ENCODE data around the gene TMEM258. TPM values are rescaled to one million over a fixed set of nuclear protein-coding genes. Genes with fewer than 3 reads are reported as not detected.

Gene TMEM258
- total and polyA plus RNA-seq, 2 experiments from 2014 or later: 72.8 to 258 TPM

DNA sequence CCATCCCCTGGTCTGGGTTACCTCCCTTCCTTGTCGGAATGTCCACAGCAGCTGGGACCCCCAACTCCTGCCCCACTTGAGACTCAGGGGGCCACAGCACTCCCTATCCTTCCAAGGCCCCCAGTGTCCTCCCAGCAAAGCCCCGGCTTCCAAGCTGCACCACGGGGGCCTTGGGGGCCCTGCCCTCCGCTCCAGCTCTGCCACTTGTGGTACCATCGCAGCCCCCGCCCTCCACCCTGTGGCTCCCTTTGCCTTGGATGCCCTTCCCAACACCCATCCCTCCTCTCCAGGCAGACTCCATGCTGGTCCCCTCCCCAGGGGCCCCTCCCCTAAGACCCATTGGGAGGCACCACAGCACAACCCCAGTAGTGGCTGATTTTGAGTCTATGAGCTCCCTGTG is 17.3 kb downstream of the TMEM258 start:
- TF ChIP-seq EZH2phosphoT487 (IDR thresholded peaks at IDR 0.05; ENCODE audit: insufficient read depth, low read depth): no peak
- TF ChIP-seq EZH2 (IDR thresholded peaks at IDR 0.05; ENCODE audit: insufficient read depth, poor library complexity, severe bottlenecking): no peak
- H3K27ac ChIP-seq: no peak overlapping the region
- no peak overlapping the region for H3K4me2 ChIP-seq (ENCODE audit: unreplicated experiment)
- H3K27me3 ChIP-seq (replicated peaks; ENCODE audit: insufficient read depth): no peaks in the 10 kb centered on the region
- 83 to 84% methylated on average over 3 to 6 of the region's 6 CpGs for WGBS, 2 experiments (ENCODE audit: low coverage in 1 of 2, low lambda C conversion rate in 2 of 2, missing lambda C conversion rate in 2 of 2)
- H2AFZ ChIP-seq: no peak overlapping the region
- no peaks in the 10 kb centered on the region for H3K36me3 ChIP-seq (ENCODE audit: low read depth)
- in situ Hi-C loops (cut with MboI): no loop called here
- no peaks in the 10 kb centered on the region for H3F3A ChIP-seq (ENCODE audit: insufficient read depth)
- H3K4me3 ChIP-seq: no peak overlapping the region
- H3K9me3 ChIP-seq (ENCODE audit: low read depth): no peaks in the 10 kb centered on the region
- H3K4me1 ChIP-seq (ENCODE audit: insufficient read depth): no peaks in the 10 kb centered on the region
- H4K20me1 ChIP-seq (ENCODE audit: insufficient read depth): no peaks in the 10 kb centered on the region
- no peaks in the 10 kb centered on the region for H3K9me2 ChIP-seq (ENCODE audit: insufficient read depth)
- no peak overlapping the region for H3K9ac ChIP-seq
- H3K79me2 ChIP-seq (ENCODE audit: insufficient read depth): no peaks in the 10 kb centered on the region
- DNase-seq: no peak

DNA sequence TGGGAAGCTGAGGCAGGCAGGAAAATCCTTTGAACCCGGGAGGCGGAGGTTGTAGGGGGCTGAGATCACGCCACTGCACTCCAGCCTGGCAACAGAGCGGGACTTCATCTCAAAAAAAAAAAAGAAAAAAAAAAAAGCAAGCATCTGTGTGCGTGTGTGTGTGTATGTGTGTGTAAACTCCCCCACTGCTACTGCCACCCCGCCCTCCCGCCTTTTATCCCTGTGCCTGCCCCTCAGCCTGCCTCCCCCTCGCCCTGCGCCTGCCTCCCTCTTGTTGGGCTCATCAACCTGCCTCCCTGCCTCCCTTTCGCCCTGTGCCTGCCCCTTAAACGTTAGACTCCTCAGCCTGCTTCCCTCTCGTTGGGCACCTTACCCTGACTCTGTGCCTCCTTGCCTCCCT is 18.0 kb downstream of the TMEM258 start:
- Histone ChIP-seq H3K36me3 (ENCODE audit: low read depth) (no peaks in the 10 kb centered on the region), H3K4me2 (ENCODE audit: unreplicated experiment) (no peak overlapping the region), H3K9me2 (ENCODE audit: insufficient read depth) (no peaks in the 10 kb centered on the region), H3K27ac (no peak overlapping the region), H3F3A (ENCODE audit: insufficient read depth) (no peaks in the 10 kb centered on the region), H3K79me2 (ENCODE audit: insufficient read depth) (no peaks in the 10 kb centered on the region), H3K9me3 (ENCODE audit: low read depth) (no peaks in the 10 kb centered on the region), H3K27me3 (replicated peaks; ENCODE audit: insufficient read depth) (no peaks in the 10 kb centered on the region), H3K4me1 (ENCODE audit: insufficient read depth) (no peaks in the 10 kb centered on the region), H3K9ac (no peak overlapping the region), H3K4me3 (no peak overlapping the region), H4K20me1 (ENCODE audit: insufficient read depth) (no peaks in the 10 kb centered on the region), H2AFZ (no peak overlapping the region)
- TF ChIP-seq EZH2phosphoT487 (IDR thresholded peaks at IDR 0.05; ENCODE audit: insufficient read depth, low read depth) (no peak), EZH2 (IDR thresholded peaks at IDR 0.05; ENCODE audit: insufficient read depth, poor library complexity, severe bottlenecking) (no peak)
- DNase-seq: no peak
- 79 to 81% methylated on average over 6 to 12 of the region's 12 CpGs for WGBS, 2 experiments (ENCODE audit: low coverage in 1 of 2, low lambda C conversion rate in 2 of 2, missing lambda C conversion rate in 2 of 2)
- in situ Hi-C loops (cut with MboI): no loop called here

DNA sequence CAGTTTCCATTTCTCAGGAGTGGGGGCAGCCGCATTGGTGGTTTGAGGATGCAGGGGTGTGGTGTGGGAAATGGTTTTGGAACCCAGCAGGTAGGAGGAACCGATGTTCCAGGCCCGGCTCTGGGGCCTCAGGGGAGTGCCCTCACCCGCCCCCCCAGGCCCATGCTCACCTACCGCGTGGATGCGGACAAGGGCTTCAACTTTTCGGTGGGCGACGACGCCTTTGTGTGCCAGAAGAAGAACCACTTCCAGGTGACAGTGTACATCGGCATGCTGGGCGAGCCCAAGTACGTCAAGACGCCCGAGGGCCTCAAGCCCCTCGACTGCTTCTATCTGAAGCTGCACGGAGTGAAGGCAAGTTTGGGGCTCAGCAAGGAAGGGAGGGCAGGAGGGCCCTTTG is 18.6 kb downstream of the TMEM258 start:
- H3K9ac ChIP-seq: no peak overlapping the region
- no peak overlapping the region for H3K4me2 ChIP-seq (ENCODE audit: unreplicated experiment)
- H3K9me2 ChIP-seq (ENCODE audit: insufficient read depth): no peaks in the 10 kb centered on the region
- no peaks in the 10 kb centered on the region for H3K36me3 ChIP-seq (ENCODE audit: low read depth)
- no peaks in the 10 kb centered on the region for H3K79me2 ChIP-seq (ENCODE audit: insufficient read depth)
- no peak for TF ChIP-seq EZH2phosphoT487 (IDR thresholded peaks at IDR 0.05; ENCODE audit: insufficient read depth, low read depth)
- no peak for TF ChIP-seq EZH2 (IDR thresholded peaks at IDR 0.05; ENCODE audit: insufficient read depth, poor library complexity, severe bottlenecking)
- H3K9me3 ChIP-seq (ENCODE audit: low read depth): no peaks in the 10 kb centered on the region
- H3K4me1 ChIP-seq (ENCODE audit: insufficient read depth): no peaks in the 10 kb centered on the region
- no peak overlapping the region for H3K27ac ChIP-seq
- WGBS, 2 experiments (ENCODE audit: low coverage in 1 of 2, low lambda C conversion rate in 2 of 2, missing lambda C conversion rate in 2 of 2): 71 to 74% methylated on average over 18 of the region's 18 CpGs
- DNase-seq: no peak
- H2AFZ ChIP-seq: no peak overlapping the region
- in situ Hi-C loops (cut with MboI): no loop called here
- H3F3A ChIP-seq (ENCODE audit: insufficient read depth): no peaks in the 10 kb centered on the region
- H4K20me1 ChIP-seq (ENCODE audit: insufficient read depth): no peaks in the 10 kb centered on the region
- H3K27me3 ChIP-seq (replicated peaks; ENCODE audit: insufficient read depth): no peaks in the 10 kb centered on the region
- H3K4me3 ChIP-seq: no peak overlapping the region

DNA sequence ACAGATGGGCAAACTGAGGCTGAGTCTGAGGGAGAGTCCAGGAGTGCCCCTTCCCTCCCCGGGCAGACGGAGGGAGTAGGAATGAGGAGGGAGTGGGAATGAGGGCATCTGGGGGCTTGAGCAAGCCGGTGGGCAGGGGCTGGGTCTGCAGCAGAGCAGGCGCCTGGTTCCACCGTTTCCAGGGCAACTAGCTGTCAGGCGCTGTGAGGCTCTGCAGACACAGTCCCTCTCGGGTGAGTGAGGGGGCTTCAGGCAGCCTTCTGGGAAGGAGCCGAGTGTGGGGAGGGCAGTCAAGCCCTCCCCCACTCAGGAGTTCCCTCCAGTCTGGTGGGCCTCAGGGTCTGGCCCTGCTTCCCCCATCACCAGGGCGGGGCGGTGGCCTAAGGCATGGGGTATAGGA is 19.0 kb downstream of the TMEM258 start:
- no peaks in the 10 kb centered on the region for H3K9me3 ChIP-seq (ENCODE audit: low read depth)
- no peaks in the 10 kb centered on the region for H3K36me3 ChIP-seq (ENCODE audit: low read depth)
- TF ChIP-seq EZH2 (IDR thresholded peaks at IDR 0.05; ENCODE audit: insufficient read depth, poor library complexity, severe bottlenecking) (no peak), EZH2phosphoT487 (IDR thresholded peaks at IDR 0.05; ENCODE audit: insufficient read depth, low read depth) (no peak)
- DNase-seq: no peak
- H3K4me3 ChIP-seq: no peak overlapping the region
- H3K9ac ChIP-seq: no peak overlapping the region
- H2AFZ ChIP-seq: no peak overlapping the region
- H3K4me2 ChIP-seq (ENCODE audit: unreplicated experiment): no peak overlapping the region
- no peak overlapping the region for H3K27ac ChIP-seq
- no peaks in the 10 kb centered on the region for H3F3A ChIP-seq (ENCODE audit: insufficient read depth)
- no peaks in the 10 kb centered on the region for H4K20me1 ChIP-seq (ENCODE audit: insufficient read depth)
- H3K27me3 ChIP-seq (replicated peaks; ENCODE audit: insufficient read depth): no peaks in the 10 kb centered on the region
- 45 to 53% methylated on average over 7 to 10 of the region's 10 CpGs for WGBS, 2 experiments (ENCODE audit: low coverage in 1 of 2, low lambda C conversion rate in 2 of 2, missing lambda C conversion rate in 2 of 2)
- H3K9me2 ChIP-seq (ENCODE audit: insufficient read depth): no peaks in the 10 kb centered on the region
- H3K79me2 ChIP-seq (ENCODE audit: insufficient read depth): no peaks in the 10 kb centered on the region
- H3K4me1 ChIP-seq (ENCODE audit: insufficient read depth): no peaks in the 10 kb centered on the region
- in situ Hi-C loops (cut with MboI): no loop called here

DNA sequence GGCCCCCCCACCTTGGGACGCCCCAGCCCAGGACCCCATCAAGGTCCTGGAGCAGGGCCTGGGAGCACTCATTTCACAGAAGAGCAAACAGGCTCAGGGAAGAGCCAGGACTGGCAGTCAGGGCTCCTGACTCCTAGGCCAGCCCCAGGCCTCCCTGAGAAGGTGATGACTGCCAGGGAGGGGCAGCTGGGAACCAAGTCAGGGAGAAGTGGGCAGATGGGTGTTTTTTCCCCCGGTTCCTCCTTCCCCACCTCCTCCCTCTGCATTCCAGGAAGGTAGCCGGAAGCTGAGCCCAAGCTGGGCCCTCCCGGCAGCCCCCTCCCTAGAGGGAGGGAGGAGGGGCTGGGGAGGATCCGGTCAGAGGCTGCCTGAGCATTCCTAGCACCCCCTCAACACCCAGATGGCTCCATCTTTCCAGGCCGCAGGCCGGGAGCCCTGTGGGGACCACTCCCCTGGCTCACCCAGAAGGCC is 20.4 kb downstream of the TMEM258 start:
- no peak for DNase-seq
- H3K4me3 ChIP-seq: no peak overlapping the region
- TF ChIP-seq EZH2 (IDR thresholded peaks at IDR 0.05; ENCODE audit: insufficient read depth, poor library complexity, severe bottlenecking): no peak
- TF ChIP-seq EZH2phosphoT487 (IDR thresholded peaks at IDR 0.05; ENCODE audit: insufficient read depth, low read depth): no peak
- no peak overlapping the region for H2AFZ ChIP-seq
- 40 to 42% methylated on average over 4 to 7 of the region's 7 CpGs for WGBS, 2 experiments (ENCODE audit: low coverage in 1 of 2, low lambda C conversion rate in 2 of 2, missing lambda C conversion rate in 2 of 2)
- no peaks in the 10 kb centered on the region for H4K20me1 ChIP-seq (ENCODE audit: insufficient read depth)
- H3K79me2 ChIP-seq (ENCODE audit: insufficient read depth): no peaks in the 10 kb centered on the region
- no peaks in the 10 kb centered on the region for H3K27me3 ChIP-seq (replicated peaks; ENCODE audit: insufficient read depth)
- no peaks in the 10 kb centered on the region for H3K9me3 ChIP-seq (ENCODE audit: low read depth)
- H3K9me2 ChIP-seq (ENCODE audit: insufficient read depth): no peaks in the 10 kb centered on the region
- no peak overlapping the region for H3K9ac ChIP-seq
- H3K4me2 ChIP-seq (ENCODE audit: unreplicated experiment): no peak overlapping the region
- H3K36me3 ChIP-seq (ENCODE audit: low read depth): no peaks in the 10 kb centered on the region
- no peaks in the 10 kb centered on the region for H3F3A ChIP-seq (ENCODE audit: insufficient read depth)
- in situ Hi-C loops (cut with MboI): no loop called here
- no peak overlapping the region for H3K27ac ChIP-seq
- H3K4me1 ChIP-seq (ENCODE audit: insufficient read depth): no peaks in the 10 kb centered on the region
